Spinal cord (tissue), 10 donors: ENCODE results near the gene HECTD4. TPM values are rescaled to one million over a fixed set of nuclear protein-coding genes. Genes with fewer than 3 reads are reported as not detected.
A peak's percentile ranks its signal among the peaks of the same experiment; 100 is the strongest.

Source experiments
- DNase-seq, 6 donors: peaks; one replicate each; pipeline versions ENCODE4 v3.0.0 to v3.0.0-alpha.2; 2013 to 2015; ENCODE audit warnings: low spot score in 6 of 6, low read depth in 4 of 6
- H3K27ac ChIP-seq: one replicate; pipeline ENCODE4 v1.5.1; 2013; ENCODE audit warnings: low read depth, low read length, control low read depth
- H3K27me3 ChIP-seq: one replicate; pipeline ENCODE4 v1.6.1; 2013; ENCODE audit warnings: low read length; ENCODE audit not compliant: control insufficient read depth, insufficient read depth
- H3K36me3 ChIP-seq: one replicate; pipeline ENCODE4 v1.6.1; 2013; ENCODE audit warnings: low read length; ENCODE audit not compliant: control insufficient read depth, insufficient read depth
- H3K4me1 ChIP-seq: one replicate; pipeline ENCODE4 v1.6.1; 2013; ENCODE audit warnings: low read length; ENCODE audit not compliant: control insufficient read depth, insufficient read depth
- H3K4me3 ChIP-seq: one replicate; pipeline ENCODE4 v1.5.1; 2013; ENCODE audit warnings: low read depth, low read length, control low read depth
- H3K9me3 ChIP-seq: one replicate; pipeline ENCODE4 v1.6.1; 2013; ENCODE audit warnings: low read length; ENCODE audit not compliant: control insufficient read depth, insufficient read depth
- WGBS: methylation state at CpG from one replicate; pipeline ENCODE4 v1.1.5; 2013; ENCODE audit warnings: missing lambda C conversion rate; ENCODE audit not compliant: insufficient coverage; 5-methylcytosine and 5-hydroxymethylcytosine counted together
- polyA plus RNA-seq, 2 donors: library from polyadenylated mRNA; unstranded; fragments of 120-200 nt; gene quantifications; one replicate each; pipeline ENCODE4 v1.2.1, GENCODE V29; 2013; ENCODE audit not compliant: insufficient read length in 2 of 2
- total RNA-seq, 2 donors: library from RNA; depleted of rRNA in 1 of 2; stranded (reverse); fragments of 120-200 nt in 1 of 2; fragments of >200 nt in 1 of 2; gene quantifications; one replicate each; pipeline versions ENCODE4 v1.2.3 to v1.2.4, GENCODE V29; 2013 to 2014
- donor health status: healthy.

Gene HECTD4
- total and polyA plus RNA-seq, 4 donors = 54.0 to 121 (median 111) TPM

DNA sequence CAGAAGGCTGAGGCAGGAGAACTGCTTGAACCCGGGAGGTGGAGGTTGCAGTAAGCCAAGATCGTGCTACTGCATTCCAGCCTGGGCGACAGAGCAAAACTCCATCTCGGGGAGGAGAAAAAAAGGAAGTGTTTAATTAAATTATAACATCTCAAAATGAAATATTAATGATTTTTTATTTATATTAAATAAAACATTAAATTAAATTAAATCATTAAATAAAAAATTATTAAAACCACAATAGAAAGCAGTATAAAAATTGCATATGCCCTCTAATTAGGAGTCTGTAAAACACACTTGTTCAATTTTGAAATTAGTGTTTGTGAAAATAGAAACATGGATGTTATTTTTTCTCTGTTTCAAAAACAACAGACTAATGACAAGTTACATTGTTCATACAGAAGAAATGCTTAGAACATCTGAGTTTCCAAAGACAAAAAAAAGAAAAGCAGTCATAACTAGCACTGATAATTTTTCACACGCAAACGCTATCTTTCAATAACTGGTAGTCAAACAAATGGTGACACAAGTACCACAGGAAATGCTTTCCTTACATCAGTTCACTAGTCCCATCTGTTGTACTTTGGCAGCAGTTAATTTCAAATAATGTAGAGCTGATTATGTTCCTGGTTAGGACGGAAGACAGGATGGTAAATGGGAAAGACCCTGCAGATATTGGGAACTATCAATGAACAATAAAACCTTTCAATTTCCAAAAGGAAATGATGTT, 54.9 kb downstream of the HECTD4 start:
- WGBS = 27% methylated on average over 2 of the region's 7 CpGs

DNA sequence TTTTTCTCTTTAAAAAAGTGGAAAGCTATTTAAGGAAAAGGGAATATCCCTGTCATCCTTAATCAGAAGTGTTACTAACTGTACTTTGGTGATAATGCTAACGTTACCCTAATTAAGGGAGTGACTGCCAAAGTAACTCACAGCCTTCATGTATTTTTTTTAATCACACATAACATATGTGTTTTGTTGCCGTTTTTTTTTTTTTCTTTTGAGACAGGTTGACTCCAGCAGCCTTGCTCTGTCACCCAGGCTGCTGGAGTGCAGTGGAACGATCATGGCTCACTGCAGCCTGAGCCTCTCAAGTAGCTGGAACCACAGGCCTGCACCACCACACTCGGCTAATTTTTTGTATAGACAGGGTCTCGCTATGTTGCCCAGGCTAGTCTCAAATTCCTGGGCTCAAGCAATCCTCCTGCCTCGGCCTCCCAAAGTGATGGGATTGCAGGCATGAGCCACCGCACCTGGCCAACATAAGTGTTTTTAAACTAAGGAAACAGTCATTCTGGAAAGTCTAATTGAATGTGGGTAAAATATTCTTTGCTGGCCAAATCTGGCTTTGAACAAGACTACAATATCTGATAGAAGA, 56.5 kb downstream of the HECTD4 start:
- H3K4me1 ChIP-seq = peaks cover 3% of the 10 kb centered on the region
- WGBS = 96% methylated on average over 6 of the region's 7 CpGs
- H3K27ac ChIP-seq = no peak overlapping the region
- no peak overlapping the region for H3K4me3 ChIP-seq
- H3K36me3 ChIP-seq = no peaks in the 10 kb centered on the region
- H3K27me3 ChIP-seq = no peaks in the 10 kb centered on the region
- H3K9me3 ChIP-seq = no peaks in the 10 kb centered on the region
- no peak for DNase-seq

More for the DNA sequence above, 54.9 kb downstream of the HECTD4 start:
- Histone ChIP-seq H3K4me3 (no peak overlapping the region), H3K4me1 (peaks cover 3% of the 10 kb centered on the region), H3K27me3 (no peaks in the 10 kb centered on the region), H3K27ac (no peak overlapping the region), H3K9me3 (no peaks in the 10 kb centered on the region), H3K36me3 (no peaks in the 10 kb centered on the region)
- DNase-seq = peak in 2 of 6 donors; percentile 19 to 29

DNA sequence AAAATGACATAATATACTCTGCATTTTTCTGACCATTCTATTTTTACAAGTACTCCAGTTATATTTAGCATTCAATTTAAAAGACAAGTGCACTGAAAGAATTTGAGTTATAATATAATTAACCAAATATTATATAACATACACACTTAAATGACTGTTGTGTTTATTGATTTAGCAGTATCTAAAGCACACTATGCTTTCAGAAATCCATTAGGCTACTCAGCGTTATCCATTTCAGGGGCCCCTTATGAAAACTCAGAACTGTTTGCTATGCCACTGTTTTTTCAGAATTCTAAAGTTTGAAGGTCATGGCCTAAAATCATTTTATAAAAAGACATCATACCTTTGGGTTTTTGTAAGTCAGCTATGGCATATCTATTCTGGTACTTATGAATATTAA, 57.1 kb downstream of the HECTD4 start:
- Histone ChIP-seq H3K27ac (no peak overlapping the region), H3K9me3 (no peaks in the 10 kb centered on the region), H3K36me3 (no peaks in the 10 kb centered on the region), H3K27me3 (no peaks in the 10 kb centered on the region), H3K4me3 (no peak overlapping the region), H3K4me1 (peaks cover 3% of the 10 kb centered on the region)
- no peak for DNase-seq
- WGBS = no CpG with 5 or more reads among the region's 1 CpG

DNA sequence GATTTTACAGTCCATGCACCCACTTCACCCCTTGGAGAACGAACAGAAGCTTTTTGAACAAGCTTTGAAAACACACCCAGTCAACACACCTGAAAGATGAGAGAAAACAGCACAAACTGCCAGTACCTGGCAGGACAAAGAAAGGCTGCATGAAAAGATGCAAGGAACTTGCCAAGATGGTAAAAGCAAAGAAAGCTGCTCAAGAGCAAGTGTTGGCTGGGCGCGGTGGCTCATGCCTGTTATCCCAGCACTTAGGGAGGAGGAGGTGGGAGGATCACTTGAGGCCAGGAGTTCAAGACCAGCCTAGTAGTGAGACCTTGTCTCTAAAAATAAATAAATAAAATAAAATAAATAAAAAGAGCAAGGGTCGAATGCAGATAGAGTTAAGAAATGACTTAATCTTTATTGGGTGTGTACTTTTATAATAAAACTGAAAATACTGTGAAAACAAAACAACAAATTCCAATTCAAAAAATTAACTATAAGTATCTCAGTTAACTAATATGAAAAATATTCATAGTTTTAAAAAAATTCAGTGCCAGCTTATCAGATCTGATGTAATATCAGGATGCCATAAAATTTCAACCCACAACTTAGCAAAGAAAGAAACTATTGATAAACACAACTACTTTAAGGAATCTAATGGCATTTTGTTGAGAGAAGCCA, 59.2 kb downstream of the HECTD4 start:
- Histone ChIP-seq H3K4me3 (no peak overlapping the region), H3K27me3 (no peaks in the 10 kb centered on the region), H3K4me1 (peaks cover 3% of the 10 kb centered on the region), H3K27ac (no peak overlapping the region), H3K36me3 (peaks cover 8% of the 10 kb centered on the region), H3K9me3 (no peaks in the 10 kb centered on the region)
- WGBS = 77% methylated on average over 3 of the region's 4 CpGs
- DNase-seq = no peak

DNA sequence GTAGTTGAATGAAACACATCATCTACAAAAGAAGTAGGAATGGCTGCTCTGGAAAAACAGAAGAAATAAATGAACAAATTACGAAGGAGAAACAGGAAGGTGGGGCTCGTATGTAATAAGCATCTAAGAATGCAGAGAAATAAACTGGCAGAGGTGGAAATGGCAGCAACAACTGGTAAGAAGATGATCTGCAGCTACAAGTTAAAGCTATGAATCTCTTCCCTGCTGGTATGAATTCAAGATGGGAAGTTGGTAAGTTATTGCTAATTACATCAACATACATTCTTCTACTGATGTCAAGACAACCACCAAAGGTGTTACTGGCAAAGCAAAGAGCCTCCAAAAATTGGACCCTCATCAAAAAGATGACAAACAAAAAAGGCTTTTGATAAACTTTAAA, 59.8 kb downstream of the HECTD4 start:
- Histone ChIP-seq H3K9me3 (no peaks in the 10 kb centered on the region), H3K27ac (no peak overlapping the region), H3K27me3 (no peaks in the 10 kb centered on the region), H3K4me3 (no peak overlapping the region), H3K36me3 (peaks cover 10% of the 10 kb centered on the region), H3K4me1 (peaks cover 3% of the 10 kb centered on the region)
- whole genome bisulfite sequencing = 56% methylated on average over 2 of the region's 2 CpGs
- DNase-seq = no peak

DNA sequence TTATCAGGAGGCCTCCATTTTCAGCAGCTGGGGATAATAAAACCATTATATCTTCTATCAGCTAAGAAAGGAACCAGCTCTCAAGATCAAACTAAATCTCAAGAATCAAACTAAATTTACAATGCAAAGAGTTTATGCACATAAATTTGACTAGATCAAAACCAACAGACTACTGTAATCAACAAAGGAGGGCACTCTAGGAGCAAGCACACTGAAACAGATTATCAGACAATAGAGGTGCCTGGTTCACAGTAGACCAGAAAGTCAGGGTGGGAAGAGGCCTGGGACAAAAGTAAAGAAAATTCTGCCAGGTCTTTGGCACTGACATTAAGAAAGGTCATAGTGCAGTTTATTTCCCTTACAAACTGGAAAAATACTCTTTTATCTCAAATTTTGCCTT, 61.0 kb downstream of the HECTD4 start:
- no peak overlapping the region for H3K27ac ChIP-seq
- H3K9me3 ChIP-seq = no peaks in the 10 kb centered on the region
- H3K27me3 ChIP-seq = no peaks in the 10 kb centered on the region
- DNase-seq = no peak
- H3K4me1 ChIP-seq = peaks cover 3% of the 10 kb centered on the region
- peaks cover 10% of the 10 kb centered on the region for H3K36me3 ChIP-seq
- H3K4me3 ChIP-seq = no peak overlapping the region

DNA sequence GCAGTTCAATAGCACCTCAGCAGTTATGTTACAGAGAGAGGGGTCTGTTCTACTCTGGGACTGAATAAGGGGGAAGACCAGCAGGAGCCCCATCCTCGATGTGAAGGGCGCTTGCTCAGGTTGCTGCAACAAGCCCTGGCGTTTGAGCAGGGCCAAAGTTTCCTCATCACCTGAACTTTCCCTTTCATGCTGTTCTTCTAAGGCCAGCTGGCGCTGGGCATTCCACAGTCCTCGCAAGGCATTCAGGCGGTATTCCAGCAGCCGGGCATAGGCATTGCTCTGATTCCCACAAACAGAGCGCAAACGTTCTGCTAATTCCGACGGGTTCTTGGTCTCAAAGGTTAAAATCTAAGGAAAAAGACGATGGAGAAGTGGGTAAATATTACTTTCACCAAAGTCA, 62.8 kb downstream of the HECTD4 start:
- H3K9me3 ChIP-seq = no peaks in the 10 kb centered on the region
- no peaks in the 10 kb centered on the region for H3K27me3 ChIP-seq
- no peak for DNase-seq
- peaks cover 3% of the 10 kb centered on the region for H3K4me1 ChIP-seq
- WGBS = 96% methylated on average over 7 of the region's 12 CpGs
- H3K36me3 ChIP-seq = peaks cover 10% of the 10 kb centered on the region
- no peak overlapping the region for H3K4me3 ChIP-seq
- no peak overlapping the region for H3K27ac ChIP-seq

DNA sequence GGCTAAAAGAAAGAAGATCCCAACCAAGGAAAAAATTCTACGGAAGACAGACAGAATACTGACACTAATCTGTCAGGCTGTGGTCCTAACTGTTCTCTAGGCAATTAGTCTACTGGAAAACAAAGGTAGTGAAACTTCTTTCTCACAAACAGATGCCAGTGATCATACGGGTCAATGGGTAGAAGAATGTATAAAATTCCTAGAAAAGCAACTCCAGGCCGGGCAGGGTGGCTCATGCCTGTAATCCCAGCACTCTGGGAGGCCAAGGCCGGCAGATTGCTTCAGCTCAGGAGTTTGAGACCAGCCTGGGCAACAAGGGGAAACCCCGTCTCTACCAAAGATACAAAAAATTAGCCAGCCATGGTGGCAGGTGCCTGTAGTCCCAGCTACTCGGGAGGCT, 64.8 kb downstream of the HECTD4 start:
- WGBS = no CpG with 5 or more reads among the region's 6 CpGs
- Histone ChIP-seq H3K9me3 (no peaks in the 10 kb centered on the region), H3K27me3 (no peaks in the 10 kb centered on the region), H3K4me3 (no peak overlapping the region), H3K27ac (no peak overlapping the region), H3K4me1 (no peaks in the 10 kb centered on the region), H3K36me3 (peaks cover 16% of the 10 kb centered on the region)
- no peak for DNase-seq

DNA sequence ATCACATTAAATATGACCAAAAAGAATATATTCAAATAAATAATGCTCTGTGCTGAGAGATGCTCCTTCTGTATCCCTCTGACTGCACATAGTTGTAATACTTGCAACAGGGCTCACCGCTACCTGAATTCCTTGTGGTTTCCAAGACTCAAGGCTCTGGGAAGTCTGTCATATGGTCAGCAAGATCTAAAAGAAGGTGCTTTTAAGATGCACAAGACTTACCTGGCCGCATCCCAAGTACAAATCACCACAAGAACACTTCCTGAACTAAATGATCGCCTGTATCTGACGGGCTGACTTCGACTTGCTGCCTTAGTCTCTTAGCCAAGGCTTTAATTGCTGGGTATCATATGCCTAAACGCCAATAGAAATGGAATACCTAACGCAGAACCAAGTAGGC, 67.2 kb downstream of the HECTD4 start:
- Histone ChIP-seq H3K27me3 (no peaks in the 10 kb centered on the region), H3K4me3 (no peak overlapping the region), H3K4me1 (no peaks in the 10 kb centered on the region), H3K27ac (no peak overlapping the region), H3K9me3 (no peaks in the 10 kb centered on the region), H3K36me3 (peaks cover 21% of the 10 kb centered on the region)
- WGBS = 93% methylated on average over 4 of the region's 7 CpGs
- no peak for DNase-seq

DNA sequence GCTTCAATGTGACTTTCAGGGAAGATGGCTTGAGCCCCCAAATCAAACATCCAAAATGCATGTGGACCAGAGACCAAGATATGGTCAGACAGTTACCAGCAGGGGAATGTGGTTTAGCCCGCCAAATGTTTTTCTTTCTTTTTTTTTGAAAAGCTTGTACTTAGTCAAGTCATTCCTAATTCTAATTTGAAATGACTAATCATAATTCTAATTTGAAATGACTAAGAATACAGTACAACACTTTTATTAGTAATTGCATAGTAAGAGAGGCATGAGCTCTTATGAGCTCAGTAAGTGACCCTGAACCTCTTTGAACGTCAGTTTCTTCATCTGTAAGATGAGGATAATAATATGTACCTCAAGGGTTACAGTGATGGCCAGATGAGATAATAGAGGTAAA, 72.4 kb downstream of the HECTD4 start:
- WGBS = no CpG with 5 or more reads among the region's 2 CpGs
- H3K4me1 ChIP-seq = no peaks in the 10 kb centered on the region
- H3K27ac ChIP-seq = no peak overlapping the region
- no peak overlapping the region for H3K4me3 ChIP-seq
- H3K27me3 ChIP-seq = no peaks in the 10 kb centered on the region
- DNase-seq = no peak
- H3K36me3 ChIP-seq = peaks cover 16% of the 10 kb centered on the region
- H3K9me3 ChIP-seq = no peaks in the 10 kb centered on the region
